HG03095 (cell line): ENCODE measurements around the gene THAP4.
A peak's percentile ranks its signal among the peaks of the same experiment; 100 is the strongest.
"Not testable (repeated sequence)": the region's sequence is repeated elsewhere in the genome, so short reads cannot be mapped to it uniquely, and the experiment has no call there.

ENCODE experiments used
- ATAC-seq: cut with Tn5 transposase; IDR thresholded peaks from one replicate; pipeline ENCODE4 v1.9.1; 2021; ENCODE audit warnings: moderate library complexity; ENCODE audit not compliant: unreplicated experiment

Gene THAP4

DNA sequence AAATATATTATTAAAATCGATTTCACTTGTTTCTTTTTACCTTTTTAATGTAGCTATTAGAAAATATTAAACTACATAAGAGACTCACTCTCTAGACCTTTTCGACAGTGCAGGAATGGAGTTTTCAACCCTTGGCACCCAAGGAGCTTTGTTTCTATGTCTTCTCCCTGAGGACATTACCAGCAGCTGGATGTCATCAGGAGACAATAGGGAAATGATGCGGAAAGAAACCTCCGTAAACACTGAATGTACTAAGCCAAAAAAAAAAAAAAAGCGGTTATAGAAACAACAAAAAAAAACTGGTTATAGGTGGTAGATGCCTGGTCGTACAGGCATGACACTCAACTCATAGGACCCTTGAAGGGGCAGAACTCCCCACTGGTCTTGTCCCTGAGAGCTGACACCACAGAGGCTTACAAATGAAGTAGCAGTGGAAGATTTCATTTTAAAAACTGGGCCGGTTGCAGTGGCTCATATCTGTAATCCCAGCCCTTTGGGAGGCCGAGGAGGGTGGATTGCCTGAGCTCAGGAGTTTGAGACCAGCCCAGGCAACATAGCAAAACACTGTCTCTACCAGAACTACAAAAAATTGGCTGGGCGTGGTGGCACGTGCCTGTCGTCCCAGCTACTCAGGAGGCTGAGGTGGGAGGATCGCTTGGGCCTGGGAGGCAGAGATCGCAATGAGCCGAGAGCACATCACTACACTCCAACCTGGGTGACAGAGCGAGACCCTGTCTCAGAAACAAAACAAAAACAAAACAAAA is 23.8 kb downstream of the THAP4 start:
- no peak for ATAC-seq

DNA sequence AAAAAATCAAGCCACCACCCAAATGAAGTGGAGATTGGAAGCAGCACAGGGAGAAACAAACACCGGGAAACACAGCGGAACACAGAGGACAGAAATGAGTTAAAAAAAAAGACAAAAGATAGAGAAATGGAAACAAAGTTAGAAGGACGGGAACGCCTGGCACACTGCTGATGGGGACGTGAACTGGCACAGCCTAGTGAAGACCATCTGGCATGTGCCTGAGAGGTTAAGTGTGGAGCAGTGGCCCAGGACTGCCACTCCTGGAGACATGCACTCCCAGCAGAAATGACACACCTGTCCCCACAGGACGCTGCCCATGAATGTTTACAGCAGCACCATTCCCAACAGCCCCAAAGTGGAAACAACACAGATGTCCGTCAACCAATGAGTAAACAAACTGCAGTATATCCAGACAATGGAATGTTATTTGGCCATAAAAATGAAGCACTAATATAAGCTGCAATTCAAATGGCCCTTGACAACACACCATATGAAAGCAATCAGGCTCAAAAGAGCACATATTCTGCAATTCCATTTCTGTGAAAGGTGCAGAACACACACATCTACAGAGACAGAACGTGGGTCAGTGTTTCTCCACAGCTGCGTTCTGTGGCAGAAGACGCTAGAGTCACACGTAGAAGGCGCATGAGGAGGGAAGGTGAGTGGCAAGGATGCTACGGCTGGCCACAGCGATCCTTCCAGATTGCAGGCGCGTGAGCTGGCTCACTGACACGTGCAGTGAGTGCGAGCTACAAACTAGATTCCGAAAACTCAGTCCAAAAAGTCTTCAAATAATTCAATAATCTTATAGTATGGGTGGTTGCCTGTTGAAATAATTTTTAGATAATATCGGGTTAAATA is 24.6 kb downstream of the THAP4 start:
- ATAC-seq: no peak

DNA sequence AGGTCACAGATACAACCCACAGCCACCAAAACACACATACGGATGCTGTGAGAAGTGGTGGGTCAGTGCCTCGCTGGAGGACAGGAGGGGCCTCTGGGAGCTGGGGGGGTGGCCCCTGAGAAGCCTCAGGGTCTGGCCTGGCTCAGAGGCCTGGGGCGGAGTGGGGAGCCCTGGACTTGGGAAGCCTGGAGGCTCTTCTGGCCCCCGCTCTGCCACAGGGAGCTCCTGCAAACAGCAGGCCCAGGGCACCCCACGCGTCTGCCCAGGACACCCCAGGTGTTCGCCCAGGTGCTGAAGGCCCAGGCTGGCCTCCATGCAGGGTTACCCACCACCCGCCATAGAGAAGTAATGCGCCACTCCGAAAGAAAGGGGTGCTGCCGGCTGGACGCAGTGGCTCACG is 25.9 kb downstream of the THAP4 start:
- no peak for ATAC-seq

DNA sequence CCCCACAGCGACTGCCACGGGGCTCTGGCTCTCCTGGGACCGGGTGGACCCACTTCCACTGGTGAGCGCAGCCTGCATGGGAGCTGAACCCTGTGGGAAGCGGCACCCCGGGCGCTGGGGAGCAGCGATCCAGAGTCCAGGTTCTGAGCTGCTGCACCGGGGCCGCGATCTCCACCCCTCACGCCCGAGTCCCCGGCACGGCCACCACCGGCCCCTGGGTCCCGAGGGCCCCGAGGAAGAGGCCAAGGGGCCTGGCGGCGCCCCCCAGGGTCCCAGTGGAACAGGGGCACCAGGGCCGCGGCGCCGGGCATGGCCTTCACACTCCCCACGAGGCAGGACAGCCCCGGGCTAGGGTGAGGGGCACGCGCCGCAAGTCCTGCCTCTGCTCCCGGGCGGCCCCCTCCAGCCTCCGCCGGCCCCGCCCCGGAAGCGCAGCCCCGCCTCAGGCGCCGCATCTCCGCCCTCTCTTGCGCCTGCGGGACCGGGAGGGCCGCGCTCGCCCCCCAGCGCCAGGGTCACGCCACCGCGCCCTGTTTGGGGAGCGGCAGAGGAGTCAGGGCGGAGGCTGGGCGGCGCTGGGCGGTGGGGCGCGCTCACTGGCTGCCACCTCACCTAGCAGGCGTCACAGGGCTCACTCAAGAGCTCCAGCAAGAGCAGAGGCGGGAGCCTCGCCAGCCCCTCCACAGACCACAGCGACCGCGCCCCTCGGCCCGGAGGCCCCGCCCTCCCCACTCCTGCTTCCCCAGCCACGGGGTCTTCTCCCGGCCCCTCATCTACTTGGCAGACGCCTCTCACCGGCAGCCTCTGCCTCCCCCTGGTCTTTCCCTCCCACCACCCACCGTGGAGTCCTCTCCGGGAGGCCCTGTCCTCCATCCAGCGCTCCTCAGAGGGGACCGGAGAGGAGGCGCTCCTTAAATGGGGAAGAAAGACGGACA is 26.8 kb downstream of the THAP4 start:
- peak; percentile 95 for ATAC-seq

DNA sequence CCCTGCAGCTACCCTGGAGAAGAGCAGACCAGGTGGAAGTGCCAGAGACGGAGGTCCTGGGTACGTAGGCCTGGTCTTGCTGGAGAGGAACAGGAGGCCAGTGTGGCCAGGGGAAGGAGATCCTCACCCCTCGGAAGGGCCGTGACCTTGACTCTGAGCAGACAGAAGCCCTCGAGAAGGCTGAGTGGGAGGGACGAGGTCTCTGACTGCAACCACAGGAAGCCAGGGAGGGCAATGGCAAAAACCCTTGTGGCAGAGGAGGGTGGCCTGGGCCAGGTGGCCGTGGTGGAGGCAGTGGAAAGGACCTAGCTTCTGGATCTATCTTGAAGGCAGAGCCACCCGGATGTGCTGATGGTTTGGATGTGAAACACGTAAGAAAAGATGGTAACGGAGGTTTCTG is 28.1 kb downstream of the THAP4 start:
- no peak for ATAC-seq

DNA sequence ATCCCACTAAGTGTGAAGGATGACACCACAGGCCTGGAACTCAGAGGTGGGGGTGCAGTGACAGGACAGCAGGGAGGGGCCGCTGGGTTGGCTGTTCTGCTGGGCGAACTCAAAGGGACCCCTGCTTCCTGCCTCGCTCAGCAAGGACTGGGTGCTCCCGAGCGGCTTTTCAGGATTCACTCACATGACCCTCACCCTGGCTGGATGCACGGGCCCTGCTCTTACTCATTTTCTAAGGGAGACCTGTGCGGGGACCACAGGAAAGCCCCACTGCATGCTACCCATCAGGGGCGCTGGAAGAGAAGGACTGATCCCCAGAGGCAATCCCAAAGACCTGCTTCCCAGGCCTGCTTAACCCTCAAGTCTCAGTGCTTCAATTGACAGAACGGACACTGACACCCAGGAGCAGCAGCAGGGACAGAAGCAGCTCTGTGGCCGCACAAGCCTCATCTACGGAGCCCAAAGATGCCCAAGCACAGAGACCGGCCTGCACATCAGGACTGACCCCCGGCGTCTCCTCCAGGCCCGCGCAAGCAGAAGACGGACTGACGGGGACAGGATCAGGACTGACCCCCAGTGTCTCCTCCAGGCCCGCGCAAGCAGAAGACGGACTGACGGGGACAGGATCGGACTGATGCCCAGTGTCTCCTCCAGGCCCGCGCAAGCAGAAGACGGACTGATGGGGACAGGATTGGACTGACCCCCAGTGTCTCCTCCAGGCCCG is 29.6 kb downstream of the THAP4 start:
- no peak for ATAC-seq

DNA sequence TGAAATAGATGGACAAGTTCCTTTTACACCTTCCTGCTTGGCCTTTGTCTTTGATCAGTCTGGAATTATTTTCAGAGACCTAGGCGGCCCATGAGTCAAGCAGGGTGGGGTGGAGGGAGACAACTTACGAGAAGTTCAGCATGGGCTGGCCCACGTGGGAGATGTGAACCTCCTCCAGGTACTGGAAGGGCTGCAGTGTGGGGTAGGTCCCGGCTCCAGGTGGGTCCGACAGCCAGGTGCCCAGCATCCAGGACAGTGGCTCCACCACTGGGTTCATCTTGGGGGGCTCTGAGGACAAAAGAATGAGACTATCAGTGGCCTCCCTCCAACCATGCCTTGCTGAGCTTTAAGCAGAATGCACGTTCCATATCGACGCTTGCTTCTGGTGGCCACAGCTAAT is 30.8 kb downstream of the THAP4 start:
- no peak for ATAC-seq

DNA sequence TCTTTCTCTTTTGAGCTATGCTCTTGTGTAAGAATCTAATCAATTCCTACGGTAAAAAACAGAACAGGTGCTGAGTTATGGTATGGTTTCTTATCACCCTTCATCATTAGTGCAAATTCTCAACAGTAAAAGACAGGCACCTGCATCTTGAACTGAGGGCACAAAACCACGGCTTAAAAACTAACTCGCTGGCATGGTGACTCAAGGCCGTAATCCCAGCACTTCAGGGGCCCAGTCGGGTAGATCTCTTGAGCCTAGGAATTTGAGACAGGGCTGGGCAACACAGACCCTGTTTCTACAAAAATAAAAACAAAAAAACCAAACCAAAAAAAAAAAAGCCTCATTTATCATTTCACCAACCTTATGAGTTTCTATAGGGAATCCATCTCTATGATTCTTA is 33.3 kb downstream of the THAP4 start:
- ATAC-seq: no peak

DNA sequence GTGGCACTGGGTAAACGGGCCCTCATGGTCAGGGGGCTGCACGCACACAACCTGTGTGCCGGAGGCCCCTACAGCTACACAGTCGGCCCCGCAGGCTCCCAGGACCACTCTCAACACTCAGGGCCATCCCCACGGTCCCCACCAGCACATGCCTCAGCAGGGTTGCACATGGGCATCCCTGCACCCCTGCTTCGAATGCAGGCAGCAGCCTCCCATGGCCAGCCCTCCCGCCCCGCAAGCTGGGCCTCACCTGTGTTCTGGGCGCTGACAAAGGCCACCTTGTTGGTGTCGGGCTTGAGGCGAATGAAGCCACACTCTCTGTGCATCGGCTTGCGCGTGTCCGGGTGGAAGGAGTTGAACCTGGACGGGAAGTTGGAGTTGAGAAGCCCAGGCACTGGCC is 34.2 kb downstream of the THAP4 start:
- ATAC-seq: no peak

DNA sequence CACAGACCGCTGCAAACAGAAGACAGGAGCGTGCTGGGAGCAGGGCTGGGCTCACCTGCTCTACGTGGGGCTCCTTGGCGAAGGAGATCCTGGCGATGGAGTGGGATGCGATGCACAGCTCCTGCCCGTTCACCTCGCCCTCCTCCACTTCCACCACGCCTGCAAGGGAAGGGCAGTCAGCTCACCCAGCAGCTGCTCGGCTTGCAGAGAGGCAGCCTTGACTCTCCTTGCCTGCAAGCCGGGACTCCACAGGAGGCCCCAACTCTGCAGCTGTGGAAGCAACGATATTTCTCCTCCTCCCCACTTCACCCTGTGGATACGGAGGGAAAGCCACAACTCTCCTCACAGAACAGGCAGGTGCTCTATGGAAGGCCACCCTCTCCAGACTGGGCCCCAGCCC is 35.1 kb downstream of the THAP4 start:
- no peak for ATAC-seq

DNA sequence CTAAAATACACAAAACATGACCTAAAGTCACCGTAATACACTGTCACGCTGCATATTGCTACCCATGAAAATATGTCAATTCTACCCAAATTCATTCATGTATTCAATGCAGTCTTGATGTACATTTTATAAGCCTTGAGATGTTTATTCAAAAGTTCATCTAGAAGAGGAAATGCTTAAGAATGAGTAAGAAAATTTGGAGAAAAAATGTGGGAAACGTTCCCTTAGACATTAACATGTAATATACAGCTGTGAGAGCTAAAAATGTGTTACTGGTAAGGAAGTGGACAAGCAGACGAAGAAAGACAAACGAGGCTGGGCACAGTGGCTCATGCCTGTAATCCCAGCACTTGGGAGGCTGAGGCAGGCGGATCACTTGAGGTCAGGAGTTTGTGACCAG is 37.3 kb downstream of the THAP4 start:
- ATAC-seq: no peak

DNA sequence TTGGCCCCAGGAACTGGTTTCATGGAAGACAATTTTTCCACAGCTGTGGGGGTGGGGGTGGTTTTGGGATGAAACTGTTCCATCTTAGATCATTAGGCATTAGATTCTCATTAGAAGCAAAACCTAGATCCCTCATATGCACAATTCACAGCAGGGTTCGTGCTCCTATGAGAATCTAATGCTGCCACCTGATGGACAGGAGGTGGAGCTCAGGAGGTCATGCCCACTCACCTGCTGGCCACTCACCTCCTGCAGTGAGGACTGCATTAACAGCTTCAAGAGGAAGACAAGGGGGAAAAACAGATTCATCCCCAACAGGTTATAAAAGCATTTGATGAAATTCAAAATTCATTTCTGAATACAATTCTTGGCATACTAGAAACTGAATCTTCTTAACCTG is 38.5 kb downstream of the THAP4 start:
- ATAC-seq: no peak

DNA sequence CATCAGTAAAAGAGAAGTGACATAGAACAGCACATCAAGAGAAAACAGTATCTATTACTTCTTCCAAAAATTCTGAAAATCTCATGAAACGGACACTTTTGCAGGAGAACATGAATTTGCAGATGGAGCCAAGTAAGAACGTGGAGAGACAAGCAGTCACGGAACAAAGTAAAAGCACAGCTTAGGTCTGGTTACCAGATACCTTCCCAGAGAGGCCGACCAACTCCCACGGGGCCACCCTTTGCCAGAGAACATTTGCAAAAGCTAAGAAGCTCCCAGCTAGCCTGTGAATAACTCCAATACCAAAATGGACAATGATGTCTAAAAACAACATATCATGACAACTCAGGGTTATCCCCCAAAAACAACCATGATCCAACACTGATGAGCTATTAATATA is 38.9 kb downstream of the THAP4 start:
- no peak for ATAC-seq

DNA sequence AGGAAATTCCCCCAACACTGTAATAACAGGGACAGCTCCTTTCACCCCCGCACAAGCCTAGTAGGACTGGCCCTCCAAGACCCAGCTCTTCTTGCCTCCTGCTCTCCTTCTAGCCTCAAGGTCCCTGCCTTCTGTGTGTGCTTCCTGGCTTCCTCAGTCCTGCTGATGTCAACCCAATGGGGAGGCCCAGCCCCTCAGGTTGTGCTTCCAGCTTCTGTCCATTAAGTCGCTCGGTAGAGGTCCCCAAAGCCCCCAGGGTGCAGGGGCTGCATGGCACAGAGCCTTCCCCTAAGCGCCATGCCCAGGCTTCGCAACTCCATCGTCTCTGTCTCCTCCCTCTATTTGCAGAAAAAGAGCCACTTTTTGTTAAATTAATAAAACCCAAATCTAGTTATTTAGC is 39.4 kb downstream of the THAP4 start:
- ATAC-seq: no peak

DNA sequence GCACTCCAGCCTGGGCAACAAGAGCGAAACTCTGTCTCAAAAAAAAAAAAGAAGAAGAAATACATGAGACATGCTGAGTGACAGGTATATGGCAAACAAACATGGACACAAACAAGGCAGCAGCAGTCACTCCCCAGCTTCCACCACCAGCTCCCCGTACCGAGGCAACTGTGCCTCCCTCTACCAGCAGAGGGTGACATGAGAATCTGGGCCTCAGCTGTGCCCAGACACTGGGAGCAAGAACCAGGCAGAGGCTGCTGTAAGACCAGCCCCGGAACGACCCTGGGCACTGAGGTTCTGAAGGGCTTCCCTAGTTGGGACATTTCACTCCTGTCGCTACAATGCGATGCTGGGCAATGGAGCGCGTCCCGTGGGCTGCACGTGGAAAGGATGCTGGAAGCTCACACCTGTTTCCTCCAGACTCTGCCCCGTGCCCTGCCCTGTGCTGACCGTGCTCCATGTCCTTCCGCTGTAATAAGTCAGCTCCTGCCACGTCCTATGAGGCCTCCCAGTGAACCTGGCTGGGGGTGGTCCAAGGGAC is 41.3 kb downstream of the THAP4 start:
- no peak for ATAC-seq

DNA sequence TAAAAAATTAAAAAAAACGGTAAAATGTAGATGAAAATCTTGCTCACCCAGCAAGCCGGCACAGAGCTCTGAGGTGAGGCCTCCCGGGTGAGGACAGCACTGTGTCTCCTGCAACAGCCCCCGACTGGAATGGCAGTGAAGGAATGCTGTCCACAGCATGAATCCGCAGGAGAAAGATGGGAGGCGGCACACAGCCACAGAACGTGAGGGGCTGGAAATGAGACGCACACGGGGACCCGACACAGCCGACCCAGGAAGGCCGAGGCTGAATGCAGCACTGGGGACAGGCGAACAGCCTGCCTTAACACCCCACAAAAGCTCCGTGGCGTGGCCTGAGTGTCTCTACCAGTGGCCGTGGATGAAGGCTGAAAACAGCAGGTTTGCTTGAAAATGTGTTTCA is 43.7 kb downstream of the THAP4 start:
- no peak for ATAC-seq

DNA sequence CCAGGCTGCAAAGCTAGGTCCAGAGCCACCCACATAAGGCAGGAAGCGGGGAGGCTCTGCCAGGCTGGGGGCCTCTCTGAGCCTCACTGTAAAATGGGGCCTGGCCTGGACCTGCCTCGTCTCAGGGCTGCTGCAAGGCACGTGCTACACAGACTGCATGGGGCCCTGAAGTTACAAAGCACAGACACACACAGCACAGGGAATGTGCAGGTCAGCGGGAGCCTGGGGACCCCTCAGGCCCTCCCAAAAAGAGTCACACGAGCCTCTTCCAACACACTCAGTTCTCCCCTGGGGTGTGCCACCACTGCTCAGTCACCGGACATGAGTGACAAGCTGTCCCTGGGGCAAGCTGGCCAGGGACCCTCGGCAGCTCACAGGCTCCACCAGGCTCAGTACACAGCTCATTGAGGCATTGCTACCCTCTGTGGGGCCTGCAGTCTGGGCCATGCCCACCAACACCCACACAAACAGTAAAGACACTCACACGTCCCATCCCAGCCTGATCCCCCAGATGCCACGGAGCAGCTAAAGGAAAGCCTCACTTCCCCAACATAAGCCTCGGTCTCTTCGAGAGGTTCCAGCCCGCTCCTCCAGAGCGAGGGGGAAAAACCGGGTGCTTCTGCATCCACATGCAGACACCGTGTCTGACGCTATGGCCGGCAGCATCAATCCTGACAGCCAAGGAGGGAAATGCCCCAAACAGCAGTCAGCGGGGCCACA is 44.7 kb downstream of the THAP4 start:
- ATAC-seq: no peak

DNA sequence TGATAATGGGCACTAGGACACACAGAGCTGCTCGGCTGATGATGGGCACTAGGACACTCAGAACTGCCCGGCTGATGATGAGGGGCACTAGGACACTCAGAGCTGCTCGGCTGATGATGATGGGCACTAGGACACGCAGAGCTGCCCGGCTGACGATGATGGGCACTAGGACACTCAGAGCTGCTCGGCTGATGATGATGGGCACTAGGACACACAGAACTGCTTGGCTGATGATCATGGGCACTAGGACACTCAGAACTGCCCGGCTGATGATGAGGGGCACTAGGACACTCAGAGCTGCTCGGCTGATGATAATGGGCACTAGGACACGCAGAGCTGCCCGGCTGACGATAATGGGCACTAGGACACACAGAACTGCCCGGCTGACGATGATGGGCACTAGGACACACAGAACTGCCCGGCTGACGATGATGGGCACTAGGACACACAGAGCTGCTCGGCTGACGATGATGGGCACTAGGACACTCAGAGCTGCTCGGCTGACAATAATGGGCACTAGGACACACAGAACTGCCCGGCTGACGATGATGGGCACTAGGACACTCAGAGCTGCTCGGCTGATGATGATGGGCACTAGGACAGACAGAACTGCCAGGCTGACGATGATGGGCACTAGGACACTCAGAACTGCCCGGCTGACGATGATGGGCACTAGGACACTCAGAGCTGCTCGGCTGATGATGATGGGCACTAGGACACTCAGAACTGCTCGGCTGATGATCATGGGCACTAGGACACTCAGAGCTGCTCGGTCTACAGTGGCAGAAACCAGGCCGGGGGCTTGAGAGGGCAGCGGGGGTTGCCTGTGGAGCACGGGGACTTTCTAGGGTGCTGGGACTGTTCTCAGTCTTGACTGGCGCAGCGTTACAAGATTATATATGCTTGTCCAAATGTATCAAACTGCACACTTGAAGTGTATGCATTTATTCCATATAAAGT is 46.2 kb downstream of the THAP4 start:
- ATAC-seq: not testable (repeated sequence)

DNA sequence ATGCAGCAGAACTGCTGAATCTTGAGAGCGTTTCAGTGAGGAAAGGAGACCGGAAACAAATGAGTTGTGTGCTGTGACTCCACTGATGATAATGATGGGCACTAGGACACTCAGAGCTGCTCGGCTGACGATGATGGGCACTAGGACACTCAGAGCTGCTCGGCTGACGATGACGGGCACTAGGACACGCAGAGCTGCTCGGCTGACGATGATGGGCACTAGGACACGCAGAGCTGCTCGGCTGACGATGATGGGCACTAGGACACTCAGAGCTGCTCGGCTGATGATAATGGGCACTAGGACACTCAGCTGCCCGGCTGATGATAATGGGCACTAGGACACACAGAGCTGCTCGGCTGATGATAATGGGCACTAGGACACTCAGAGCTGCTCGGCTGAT is 47.1 kb downstream of the THAP4 start:
- ATAC-seq: not testable (repeated sequence)
